ENCODE measurements around the gene FBXO45. TPM values are rescaled to one million over a fixed set of nuclear protein-coding genes. Genes with fewer than 3 reads are reported as not detected.

Gene FBXO45
- total and polyA plus RNA-seq, 9 of the 15 experiments (the other 6 are each of a cell fraction or from before 2014, with no cell fraction given), result 15.2 to 52.8 (median 37.0) TPM

GRCh38 chr3:196621611-196622010 lies 53.2 kb downstream of the FBXO45 start (continued):
- no peak for TF ChIP-seq BCLAF1 (IDR thresholded peaks at IDR 0.05; ENCODE audit: borderline replicate concordance in 1 of 2, control insufficient read depth in 1 of 2, low read depth in 2 of 2, low read length in 1 of 2)
- no peak for TF ChIP-seq FOXO4 (CRISPR knock-in tag; IDR thresholded peaks at IDR 0.05)
- TF ChIP-seq BDP1 (IDR thresholded peaks at IDR 0.05; ENCODE audit: insufficient read depth, insufficient read length), result no peak
- no peak for TF ChIP-seq HDAC3 (IDR thresholded peaks at IDR 0.05; ENCODE audit: borderline replicate concordance, partially characterized antibody)
- no peak for TF ChIP-seq ESRRA (IDR thresholded peaks at IDR 0.05; ENCODE audit: borderline replicate concordance, low read depth)
- no peak for TF ChIP-seq LEF1 (IDR thresholded peaks at IDR 0.05)
- no peak for TF ChIP-seq OTX1 (CRISPR knock-in tag; IDR thresholded peaks at IDR 0.05)
- no peak for TF ChIP-seq GTF2B (IDR thresholded peaks at IDR 0.05; ENCODE audit: extremely low read depth, insufficient read length)
- TF ChIP-seq GABPA (tag; conservative IDR thresholded peaks at IDR 0.05; ENCODE audit: low read depth), result no peak
- no peak for TF ChIP-seq USF2 (CRISPR knock-in tag; IDR thresholded peaks at IDR 0.05)
- TF ChIP-seq CBFB (CRISPR knock-in tag; IDR thresholded peaks at IDR 0.05), result no peak
